ENCODE results near the gene SMAD7.

- no peak for TF ChIP-seq SP1 (IDR thresholded peaks at IDR 0.05)
- no peak for TF ChIP-seq FOXM1 (IDR thresholded peaks at IDR 0.05; ENCODE audit: borderline replicate concordance)
- no peak for TF ChIP-seq FOXA1 (IDR thresholded peaks at IDR 0.05)
- no peak for TF ChIP-seq TARDBP (IDR thresholded peaks at IDR 0.05)
- no peak for TF ChIP-seq SUZ12 (IDR thresholded peaks at IDR 0.05)
- TF ChIP-seq ELF4 (IDR thresholded peaks at IDR 0.05): no peak
- no peak for TF ChIP-seq BHLHE40 (IDR thresholded peaks at IDR 0.05; ENCODE audit: borderline replicate concordance)
Observed at GRCh38 chr18:48913775-48914174, 37.0 kb downstream of the SMAD7 start.
